Hippocampal formation (tissue), 2 donors: ENCODE results near the gene RARA.

Experiments
- DNase-seq, 2 donors: peaks; one replicate each; lab custom pipeline; 2025; lab: John Stamatoyannopoulos, UW

Gene RARA

DNA sequence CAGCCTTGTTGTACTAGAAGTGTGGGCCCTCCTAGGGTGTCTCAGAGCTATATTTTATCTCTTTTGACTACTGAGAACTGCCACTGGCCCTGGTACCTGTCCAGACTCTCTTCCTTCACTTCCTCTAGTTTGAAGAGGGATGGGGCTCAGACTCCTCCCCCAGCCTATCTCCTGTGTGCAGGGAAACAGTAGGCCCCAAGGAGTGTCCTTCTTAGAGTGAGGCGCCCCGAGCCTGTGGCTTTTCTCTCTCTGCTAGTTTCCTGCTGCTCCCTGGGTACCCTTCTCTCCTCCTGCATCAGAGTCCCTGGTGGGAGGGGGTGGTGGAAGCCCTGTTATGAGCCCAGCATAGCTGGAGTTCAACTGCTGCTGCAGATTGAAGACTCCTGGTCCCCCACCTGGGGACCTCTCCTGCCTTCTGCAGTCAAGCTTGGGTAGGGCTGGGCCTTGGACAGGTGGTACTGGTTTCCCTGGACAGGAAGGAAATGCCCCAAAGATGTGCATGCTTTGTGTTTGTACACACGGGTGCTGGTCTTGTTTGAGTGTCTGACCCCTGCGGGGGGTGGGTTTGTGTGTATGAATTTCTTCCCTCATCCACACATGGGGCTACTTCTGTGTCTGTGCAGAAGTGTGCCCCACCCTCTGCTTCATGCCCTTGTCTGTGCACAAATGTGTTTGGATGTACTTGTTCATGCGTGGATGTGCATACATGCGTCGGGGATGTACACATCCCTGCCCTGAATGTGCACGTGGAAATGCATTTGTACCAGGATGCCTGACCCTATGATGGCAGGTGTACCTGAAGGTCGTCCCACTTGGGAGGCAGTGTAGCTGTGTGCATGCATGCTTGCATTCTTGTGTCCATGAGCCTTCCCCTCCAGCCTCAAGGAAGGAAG, 6.9 kb downstream of the RARA start:
- DNase-seq, result no peak

DNA sequence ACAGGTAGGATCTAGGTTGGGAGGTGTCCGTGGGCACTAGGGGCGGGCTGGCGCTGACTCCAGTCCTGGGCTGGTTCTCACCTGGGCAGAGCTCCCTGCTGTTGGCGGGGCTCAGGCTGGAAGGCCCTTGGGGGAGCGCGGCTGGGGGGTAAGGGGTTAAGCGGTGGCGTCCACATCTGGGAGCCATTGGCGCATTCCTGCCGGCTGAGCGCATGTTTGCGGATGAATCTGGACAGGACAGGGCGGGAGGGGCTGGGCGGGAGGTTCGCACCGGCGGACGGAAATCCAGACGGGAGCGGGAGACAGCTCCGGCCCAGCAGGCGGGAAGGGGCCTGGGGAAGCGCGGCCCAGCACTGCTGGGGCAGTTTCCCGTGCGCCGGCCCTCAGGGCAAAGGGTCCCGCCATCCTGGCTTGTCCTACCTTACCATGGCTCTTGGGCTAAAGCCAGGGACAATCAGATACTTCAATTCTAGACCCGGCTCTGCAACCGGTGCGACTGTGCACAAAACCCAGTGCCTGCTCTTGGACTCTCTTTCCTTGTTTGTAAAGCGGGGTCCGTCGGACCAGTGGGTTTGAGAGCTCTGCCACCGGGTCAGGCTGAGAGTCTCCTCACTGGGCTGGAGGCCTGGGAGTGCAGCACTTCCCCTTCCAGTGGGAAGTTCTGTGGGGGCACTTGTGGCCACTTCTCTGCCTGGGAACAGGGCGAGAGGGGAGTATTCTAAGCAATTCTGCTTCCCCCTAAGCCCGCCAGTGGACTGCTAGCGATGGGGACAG, 7.8 kb downstream of the RARA start:
- DNase-seq, result no peak

DNA sequence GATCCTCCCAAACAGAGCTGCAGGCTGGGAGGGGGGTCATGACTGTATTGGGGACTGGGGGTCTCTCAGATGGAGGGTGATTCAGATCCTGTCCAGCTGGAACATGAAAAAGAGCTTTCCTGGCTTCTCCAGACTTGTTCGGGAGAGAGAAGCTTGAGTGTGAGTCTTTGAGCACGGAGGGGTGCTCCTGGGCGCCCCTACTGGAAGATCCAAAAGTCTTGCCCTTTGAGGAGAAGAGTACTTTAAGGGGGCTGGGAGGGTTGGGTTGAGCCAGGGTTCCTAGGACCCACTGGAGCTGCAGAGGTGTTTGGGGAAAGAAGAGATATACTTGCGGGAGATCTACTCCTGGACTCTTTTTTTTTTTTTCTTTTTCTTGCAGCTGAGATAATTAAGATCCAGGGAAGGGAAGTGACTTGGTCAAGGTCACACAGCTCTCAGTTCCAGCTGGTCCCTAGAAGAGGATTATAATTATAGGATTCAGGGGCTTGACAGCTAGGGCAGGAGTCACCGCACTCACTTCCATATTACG, 8.4 kb downstream of the RARA start:
- no peak for DNase-seq

DNA sequence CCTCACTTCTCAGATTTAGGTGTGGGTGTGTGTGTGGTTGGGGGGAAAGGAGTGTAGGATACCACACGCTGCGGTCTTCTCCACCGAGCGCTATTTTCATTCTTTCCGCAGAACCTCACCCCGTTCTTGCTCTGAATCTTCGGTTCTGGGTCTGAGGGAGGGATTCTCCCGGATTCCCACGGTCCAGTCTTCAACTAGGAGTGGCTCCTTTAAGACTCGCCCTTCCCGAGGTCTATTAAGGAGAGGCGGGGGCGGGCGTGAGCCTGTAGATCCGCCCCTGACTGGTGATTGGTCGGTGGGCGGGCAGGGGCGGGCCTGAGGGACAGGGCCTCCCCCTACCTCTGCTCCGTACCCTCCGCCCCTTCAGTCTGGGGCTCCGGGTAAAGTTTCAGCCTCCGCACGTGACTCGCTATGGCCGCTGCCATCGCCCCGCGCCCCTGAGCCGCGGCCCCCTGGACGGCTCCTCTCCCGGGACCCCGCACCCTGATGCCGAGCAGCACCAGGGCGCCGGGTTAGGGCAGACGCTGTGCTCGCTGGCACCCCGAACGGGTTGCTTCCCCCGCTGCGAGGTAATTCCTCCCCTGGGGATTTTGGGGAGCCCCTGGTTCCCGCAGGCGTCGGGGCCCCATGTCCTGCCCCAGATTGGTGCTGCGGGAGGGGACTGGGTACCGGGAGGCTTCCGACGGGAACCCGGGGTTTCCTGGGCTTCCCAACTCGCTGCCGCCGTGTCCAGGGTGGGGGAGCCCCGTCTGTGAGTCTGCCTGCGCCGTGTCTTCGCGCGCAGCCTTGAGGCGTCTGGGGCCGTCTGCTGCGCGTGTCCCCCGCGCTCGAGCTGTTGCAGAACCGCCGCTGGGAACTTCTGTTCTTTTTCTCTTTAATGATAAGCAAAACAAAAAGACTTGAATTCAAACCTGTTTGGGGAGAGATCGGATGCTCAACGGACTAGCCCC, 9.2 kb downstream of the RARA start:
- peak; percentile 80 to 92 for DNase-seq

DNA sequence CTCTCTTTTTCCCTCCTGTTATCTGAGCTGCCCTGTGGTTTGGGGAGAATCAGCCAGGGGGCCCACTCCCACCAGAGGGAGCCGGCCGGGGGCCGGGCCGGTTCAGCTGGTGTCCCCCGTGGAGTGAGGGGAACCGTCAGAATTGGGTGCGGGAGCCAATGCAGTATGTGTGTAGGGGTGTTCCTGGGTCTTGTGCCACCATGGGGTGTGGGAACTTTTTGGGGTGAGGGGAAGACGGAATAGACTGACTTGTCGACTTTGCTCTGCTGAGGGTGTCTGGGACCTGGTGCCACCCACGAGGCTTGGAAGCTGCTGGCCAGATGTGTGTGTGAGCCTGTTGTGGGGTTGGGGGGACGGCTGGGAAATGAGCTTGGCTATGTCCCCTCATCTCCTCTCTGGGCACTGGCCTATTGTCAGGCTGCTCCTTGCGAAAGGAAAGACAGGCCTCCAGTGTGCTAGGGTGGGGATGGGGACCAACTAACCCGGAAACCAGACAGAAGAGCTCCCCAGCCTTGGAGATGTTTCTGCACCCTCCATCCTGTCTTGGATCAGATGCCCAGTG, 9.9 kb downstream of the RARA start:
- no peak for DNase-seq

DNA sequence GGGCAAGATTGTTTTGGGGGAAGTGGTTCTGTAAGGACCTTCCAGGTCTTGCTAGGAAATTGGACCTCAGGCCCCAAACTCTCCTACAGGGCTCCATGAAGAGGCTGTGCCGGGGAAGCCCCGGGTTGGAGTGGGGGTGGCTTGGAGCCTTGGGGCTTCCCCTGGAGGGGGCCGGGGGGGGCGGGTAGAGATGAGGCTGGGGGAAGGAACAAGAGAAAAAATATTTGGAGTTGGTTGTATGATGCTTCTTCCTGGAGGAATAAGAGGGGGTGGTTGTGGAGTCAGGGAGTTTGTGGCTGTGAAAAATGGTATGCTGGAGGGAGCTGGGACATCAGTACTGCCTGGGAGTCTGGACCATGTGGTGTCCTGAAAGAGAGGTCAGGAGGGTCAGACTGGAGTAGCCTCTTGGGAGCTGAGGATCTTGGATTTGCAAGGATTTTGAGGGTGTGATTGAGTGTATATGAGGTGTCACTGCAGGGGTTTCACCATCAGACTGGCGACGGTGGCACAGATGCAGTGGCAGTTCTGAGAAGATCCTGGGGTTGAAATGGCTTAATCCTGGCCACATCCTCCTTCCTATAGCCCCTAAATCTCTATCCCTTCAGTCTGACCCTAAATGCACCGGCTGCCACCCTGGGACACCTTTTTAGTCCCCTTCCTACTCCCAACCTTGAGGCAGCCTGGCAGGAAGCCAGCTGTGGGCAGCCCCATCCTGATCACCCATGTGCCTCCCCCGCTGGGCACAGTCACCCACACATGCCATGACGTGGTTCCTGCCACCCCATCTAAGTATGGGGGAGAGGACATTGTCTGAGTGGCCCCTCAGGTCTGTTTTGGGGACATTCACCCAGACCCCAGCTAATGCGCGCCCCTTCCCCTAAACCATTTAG, 10.9 kb downstream of the RARA start:
- no peak for DNase-seq

DNA sequence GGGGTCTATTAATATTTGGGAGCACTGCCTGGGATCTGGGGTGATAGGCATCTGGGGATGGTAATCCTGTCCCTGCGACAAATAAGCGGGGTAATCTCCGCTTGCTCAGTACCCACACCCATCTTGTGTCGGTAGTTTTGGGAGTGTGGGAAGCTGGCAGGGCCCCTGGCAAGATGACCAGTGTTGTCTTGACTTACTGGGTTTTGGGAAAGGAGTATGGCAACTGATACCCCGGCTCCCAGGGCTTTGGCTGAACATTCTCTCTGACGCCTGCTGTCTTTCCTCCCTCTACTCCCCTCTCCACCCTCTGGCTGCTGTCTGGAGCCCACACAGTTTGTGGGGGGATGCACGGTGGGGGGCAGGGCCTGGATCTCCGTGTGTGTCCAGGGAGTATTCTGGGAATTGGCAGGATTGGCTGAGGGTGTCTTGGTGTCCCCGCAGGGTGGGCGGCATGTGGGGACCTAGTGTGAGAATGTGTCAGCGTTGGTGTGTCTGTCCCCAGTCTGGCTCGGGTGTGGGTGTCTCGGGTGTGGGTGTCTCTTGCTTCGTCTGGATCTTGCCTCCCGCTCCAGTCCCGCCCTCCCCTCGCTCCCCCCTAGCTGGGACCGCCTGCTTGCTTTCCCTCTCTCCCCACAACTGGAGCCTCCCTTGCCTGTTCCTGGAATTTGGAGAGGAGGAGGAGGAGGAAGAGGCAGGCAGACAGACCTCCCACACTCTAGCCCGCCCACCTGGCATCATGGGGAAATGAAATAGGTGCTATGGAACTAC, 12.0 kb downstream of the RARA start:
- no peak for DNase-seq

DNA sequence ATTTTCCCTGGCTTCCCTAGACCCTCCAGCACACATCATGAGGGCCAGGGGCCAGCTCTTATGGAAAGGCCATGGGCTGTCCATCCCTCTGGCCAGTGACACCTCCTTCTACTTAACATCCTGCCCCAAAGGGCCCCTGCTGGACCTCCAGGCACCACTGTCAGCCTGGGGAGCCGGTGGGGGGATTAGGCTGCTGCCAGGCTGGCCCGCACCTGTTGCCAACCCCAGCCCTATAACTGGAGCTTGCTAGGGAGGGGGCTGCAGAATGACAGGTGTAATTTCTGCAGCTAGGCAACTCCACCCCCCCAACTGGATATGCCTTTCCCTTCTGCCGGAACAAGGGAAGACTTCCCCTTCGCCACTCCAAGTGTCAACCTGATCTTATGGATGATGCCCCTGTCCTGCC, 12.5 kb downstream of the RARA start:
- DNase-seq, result no peak

DNA sequence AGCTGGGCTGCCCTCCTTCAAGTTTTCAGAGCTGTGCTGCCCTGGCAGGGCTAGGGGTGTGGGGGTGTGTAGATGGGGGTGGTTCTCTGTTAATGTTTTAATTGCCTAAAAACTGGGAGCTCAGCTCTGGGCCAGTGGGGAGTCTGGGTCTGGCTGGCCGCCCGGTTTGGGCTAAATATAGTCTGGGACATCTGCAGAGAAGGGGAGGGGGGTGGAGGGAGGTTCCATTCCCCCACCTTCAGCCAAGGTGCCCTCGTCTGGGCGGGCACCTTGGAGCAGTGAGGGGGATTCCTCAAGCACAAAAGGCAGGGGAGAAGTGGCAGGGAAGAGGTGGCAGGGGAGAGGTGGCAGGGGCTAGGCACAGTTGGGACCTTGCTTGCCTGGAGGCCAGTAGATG, 13.0 kb downstream of the RARA start:
- DNase-seq, result no peak

DNA sequence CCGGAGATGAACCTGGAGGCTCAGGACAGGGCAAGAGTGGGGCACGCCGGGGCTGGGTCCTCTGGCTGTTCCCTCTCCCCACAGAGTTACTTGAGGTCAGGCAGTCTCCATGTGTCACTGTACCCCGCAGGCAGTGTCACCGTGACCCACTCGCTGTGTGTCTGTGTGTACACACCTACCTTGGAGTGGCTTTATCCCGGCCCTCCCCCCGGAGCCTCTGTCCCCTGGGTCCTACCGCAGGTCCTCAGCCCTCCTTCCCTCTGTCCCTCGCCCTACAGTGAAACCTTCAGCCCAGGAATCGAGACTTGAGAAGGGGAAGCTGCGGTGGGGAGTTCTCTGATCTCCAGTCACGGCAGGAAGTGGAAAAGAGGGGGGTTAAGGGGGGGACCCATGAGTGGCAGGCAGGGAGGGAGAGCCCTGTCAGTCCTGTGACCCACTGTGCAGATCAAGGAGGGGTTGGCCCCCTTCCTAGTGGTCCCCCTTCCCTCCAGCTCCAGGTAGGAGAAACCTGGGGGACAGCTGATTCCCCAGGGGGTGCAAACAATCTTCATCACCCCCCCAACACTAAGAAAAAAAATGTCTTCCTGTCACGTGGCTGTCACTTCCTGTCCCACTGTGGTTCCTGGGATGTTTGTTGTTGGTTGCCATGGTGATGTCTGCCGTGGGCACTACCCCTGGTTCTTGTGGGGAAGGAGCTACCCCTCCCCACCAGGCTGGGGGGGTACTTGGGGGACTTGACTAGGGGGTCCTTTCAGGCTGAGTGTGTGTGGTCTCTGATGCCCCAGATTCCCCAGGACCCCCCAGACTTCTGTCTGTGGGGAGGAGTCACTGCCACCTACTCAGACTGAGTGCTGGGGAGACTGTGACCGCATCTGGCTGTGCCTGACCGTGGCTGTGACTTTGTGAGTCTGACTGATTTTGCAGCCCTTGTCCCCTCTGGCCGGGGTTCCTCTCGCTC, 13.7 kb downstream of the RARA start:
- peak in 1 of 2 donors; percentile 60 for DNase-seq

DNA sequence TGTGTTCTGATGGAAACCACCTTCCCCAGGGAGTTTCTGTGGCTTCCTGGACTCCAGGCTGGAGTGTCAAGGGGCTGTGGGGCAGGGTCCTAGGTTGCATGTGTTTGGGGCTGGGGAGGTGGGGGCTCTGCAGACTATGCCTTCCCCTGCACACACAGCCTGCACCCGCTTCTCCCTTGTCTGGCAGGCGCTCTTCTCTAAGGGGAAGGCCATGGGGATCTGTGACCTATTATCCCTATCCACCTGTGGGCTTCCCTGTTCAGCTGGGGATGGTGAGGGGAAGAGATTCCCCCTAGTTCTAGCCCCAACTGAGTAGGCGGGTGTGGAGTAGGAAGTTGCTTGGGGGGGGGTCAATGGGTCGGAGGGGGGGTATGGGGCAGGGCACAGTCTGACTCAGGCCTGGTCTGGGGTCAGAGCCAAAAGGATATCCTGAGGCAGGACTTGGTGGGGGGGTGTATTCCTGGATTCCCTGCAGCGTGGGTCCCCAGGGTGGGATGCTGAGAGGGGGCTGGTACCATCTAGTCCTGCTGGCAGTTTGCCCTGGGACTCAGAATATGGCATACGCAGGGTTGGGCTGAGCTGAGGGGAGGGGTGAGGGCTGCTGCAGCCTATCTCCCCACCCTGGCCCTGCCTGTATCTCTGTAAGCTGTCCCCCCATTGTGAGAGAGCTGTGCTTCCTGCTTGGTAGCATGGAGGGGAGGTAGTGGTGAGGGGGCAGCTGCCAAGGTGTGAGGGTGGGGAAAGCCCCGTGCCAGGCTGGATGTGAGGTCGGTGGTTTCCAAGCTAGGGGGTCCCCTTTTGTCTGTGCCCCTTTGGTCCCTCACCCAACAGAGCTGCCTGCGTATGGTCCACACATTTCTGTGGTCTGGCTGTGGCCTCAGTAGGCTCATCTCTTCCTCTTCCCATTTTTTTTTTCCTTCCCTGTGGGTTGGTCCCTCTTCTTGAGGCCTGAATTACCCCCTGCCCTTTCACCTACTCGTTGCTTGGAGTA, 14.7 kb downstream of the RARA start:
- DNase-seq, result no peak

DNA sequence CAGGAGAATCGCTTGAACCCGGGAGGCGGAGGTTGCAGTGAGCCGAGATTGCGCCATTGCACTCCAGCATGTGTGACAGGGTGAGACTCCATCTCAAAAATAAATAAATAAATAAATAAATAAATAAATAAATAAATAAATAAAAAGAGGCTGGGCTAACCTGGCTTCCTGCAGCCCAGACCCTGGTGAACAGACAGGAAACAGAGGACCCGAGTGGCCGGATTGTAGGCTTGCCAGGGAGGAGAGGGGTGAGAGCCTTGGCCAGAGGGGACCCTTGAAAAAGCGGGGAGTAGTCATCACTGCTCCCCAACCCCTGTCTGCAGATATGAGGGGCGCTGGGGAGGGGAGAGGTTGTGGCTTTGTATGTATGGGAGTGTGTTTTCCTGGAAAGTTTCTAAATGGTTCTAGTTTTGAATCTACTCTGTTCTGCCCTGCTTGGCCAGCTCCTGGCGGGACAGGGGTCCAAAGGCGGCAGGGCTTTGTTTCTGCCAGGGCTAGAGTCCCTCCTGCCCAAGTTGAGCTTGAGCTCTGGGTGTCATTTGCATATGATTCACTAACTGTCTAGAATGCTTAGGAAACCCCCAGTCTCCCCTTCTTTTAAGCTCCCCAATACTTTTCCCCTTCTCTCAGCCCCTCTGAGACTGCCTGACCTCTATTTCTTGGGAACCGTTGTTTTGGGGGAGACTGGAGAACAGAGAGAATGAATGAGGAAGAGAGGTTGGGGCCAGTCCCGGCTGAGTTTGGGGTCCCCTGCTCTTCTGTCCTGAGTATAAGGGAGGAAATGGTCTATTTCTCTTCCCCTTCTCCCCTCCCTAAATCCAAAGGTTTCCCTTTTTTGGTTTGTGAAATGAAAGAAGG, 16.4 kb downstream of the RARA start:
- no peak for DNase-seq

DNA sequence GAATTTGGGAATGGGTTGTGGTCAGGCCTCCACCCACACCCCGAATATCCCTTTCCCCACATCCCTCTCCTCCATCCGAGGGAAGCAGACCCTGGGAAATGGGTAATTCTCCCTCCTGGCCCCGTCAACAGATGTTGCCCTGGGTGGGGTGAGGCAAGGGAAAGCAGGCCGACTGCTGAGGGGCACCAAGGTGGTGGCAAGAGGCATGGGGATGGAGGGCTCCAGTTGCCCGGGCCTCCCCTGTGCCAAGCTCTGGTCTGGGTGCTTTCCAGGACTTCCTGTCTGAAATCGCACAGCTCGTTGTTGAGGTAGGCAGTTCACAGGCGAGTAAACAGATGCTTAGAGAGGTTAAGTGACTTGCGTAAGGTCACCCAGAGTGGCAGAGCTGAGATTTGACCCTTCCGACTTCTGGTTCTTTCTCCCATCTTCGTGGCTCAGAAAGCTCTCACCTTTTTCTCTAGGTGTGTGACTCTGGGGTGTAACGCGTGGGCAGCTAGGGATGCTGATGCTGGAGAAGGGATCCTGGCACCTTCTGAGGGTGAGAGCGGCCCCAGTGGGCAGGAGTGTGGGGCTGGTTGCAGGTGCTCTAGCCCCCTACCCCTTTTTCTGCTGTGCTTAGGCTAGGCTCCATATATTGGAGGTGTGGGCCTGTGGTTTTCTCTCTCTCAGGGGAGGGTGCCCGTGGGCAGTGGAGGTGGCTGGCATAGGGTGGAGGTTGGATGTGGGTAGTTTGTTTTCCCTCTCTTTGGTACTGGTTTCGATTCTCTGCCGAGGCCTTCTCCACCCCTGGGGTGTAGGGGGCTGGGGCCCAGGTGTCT, 17.2 kb downstream of the RARA start:
- no peak for DNase-seq

DNA sequence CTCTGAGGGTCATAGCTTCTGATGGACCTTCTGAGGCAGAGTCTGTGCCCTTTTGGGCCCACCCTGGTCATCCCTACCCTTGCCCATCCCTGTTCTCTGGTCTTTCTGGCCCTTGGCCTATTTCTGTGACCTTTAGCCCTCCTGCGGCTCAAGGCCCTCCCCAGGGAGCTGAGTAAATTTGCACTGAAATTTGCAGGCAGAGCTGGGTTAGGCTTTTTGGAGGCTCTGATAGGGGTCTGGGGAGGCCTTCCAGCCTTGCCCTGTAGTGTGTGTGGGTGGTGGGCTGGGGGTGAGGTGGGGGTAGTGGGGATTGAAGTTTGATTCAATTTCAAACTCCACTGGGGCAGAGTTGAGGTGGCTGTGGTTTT, 17.8 kb downstream of the RARA start:
- no peak for DNase-seq

DNA sequence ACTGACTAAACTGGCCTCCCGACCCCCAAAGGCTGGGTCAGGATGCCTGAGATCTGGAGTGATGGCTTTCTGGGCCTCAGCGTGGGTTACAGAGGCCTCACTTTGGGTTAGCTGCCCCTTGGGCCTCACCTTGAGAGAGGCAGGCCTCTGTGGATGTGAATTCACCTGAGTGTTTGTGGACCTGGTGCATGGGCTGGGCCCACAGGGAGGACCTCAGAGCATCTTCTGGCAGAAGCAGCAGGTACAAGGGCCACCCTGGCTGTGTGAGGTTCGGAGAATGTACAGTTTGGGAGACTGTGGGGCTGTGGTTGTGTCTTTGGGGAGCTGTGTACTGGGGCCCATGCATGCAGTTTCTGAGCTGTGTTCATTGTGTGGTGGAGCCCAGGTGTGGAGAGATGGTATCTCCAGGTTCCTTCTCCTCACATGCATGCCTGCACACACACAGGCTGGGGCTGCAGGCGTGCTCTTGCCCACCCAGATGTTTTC, 18.3 kb downstream of the RARA start:
- no peak for DNase-seq
